ENCODE data around the gene EPHA4. TPM values are rescaled to one million over a fixed set of nuclear protein-coding genes. Genes with fewer than 3 reads are reported as not detected.
A peak's percentile ranks its signal among the peaks of the same experiment; 100 is the strongest.

The EPHA4 gene
- total RNA-seq, 2 donors from 2014 or later, result 0.73 to 5.2 TPM

- no peaks in the 10 kb centered on the region for H3K9me3 Mint-ChIP-seq
- ATAC-seq (no peak), DNase-seq (ENCODE audit: low spot score in 2 of 2) (no peak)
- H3K27ac Mint-ChIP-seq, result no peak overlapping the region
- H3K36me3 Mint-ChIP-seq, result no peaks in the 10 kb centered on the region
Measured at GRCh38 chr2:221581986-221582385, 9.9 kb upstream of the EPHA4 start.

GRCh38 chr2:221574231-221574570, 2.1 kb upstream of the EPHA4 start:
- no peaks in the 10 kb centered on the region for H3K9me3 Mint-ChIP-seq

GRCh38 chr2:221573430-221574230, 1.5 kb upstream of the EPHA4 start:
- Mint-ChIP-seq H3K36me3 (peaks cover 0 to 24% of the 10 kb centered on the region in 2 donors), H3K27ac (peak overlapping the region in 1 of 2 donors; percentile 88), H3K9me3 (no peaks in the 10 kb centered on the region)
- DNase-seq (ENCODE audit: low spot score in 2 of 2) (peak; percentile 82 to 89), ATAC-seq (peak; percentile 59 to 68)

More at GRCh38 chr2:221574231-221574570, 2.1 kb upstream of the EPHA4 start:
- DNase-seq (ENCODE audit: low spot score in 2 of 2) (no peak), ATAC-seq (no peak)
- H3K36me3 Mint-ChIP-seq, result peaks cover 0 to 20% of the 10 kb centered on the region in 2 donors
- H3K27ac Mint-ChIP-seq, result no peak overlapping the region

- Mint-ChIP-seq H3K36me3 (peaks cover 0 to 24% of the 10 kb centered on the region in 2 donors), H3K9me3 (no peaks in the 10 kb centered on the region), H3K27ac (no peak overlapping the region)
- DNase-seq (ENCODE audit: low spot score in 2 of 2) (peak in 1 of 2 donors; percentile 52), ATAC-seq (peak; percentile 44 to 45)
Measured at GRCh38 chr2:221572821-221573429, 821 bp upstream of the EPHA4 start.

- peak overlapping the region in 1 of 2 donors; percentile 68 for H3K27ac Mint-ChIP-seq
- H3K9me3 Mint-ChIP-seq, result no peaks in the 10 kb centered on the region
- DNase-seq (ENCODE audit: low spot score in 2 of 2), result peak in 1 of 2 donors; percentile 27
- peak; percentile 5 to 9 for ATAC-seq
- H3K36me3 Mint-ChIP-seq, result peaks cover 0 to 24% of the 10 kb centered on the region in 2 donors
Measured at GRCh38 chr2:221571551-221572218, 419 bp downstream of the EPHA4 start.

GRCh38 chr2:221571025-221571550, 1.0 kb downstream of the EPHA4 start:
- DNase-seq (ENCODE audit: low spot score in 2 of 2), result peak in 1 of 2 donors; percentile 9
- H3K27ac Mint-ChIP-seq, result no peak overlapping the region
- ATAC-seq, result no peak
- H3K9me3 Mint-ChIP-seq, result no peaks in the 10 kb centered on the region
- peaks cover 0 to 24% of the 10 kb centered on the region in 2 donors for H3K36me3 Mint-ChIP-seq

- Mint-ChIP-seq H3K36me3 (peaks cover 0 to 24% of the 10 kb centered on the region in 2 donors), H3K27ac (peak overlapping the region in 1 of 2 donors; percentile 17), H3K9me3 (no peaks in the 10 kb centered on the region)
- DNase-seq (ENCODE audit: low spot score in 2 of 2), result no peak
- ATAC-seq, result no peak
Measured at GRCh38 chr2:221570321-221570935, 1.7 kb downstream of the EPHA4 start.

- no peak overlapping the region for H3K27ac Mint-ChIP-seq
Measured at GRCh38 chr2:221569871-221570270, 2.2 kb downstream of the EPHA4 start.

GRCh38 chr2:221569425-221569845, 2.7 kb downstream of the EPHA4 start:
- no peaks in the 10 kb centered on the region for H3K9me3 Mint-ChIP-seq
- peaks cover 0 to 24% of the 10 kb centered on the region in 2 donors for H3K36me3 Mint-ChIP-seq
- no peak for ATAC-seq
- no peak for DNase-seq (ENCODE audit: low spot score in 2 of 2)
- no peak overlapping the region for H3K27ac Mint-ChIP-seq

More at GRCh38 chr2:221569871-221570270, 2.2 kb downstream of the EPHA4 start:
- Mint-ChIP-seq H3K36me3 (peaks cover 0 to 24% of the 10 kb centered on the region in 2 donors), H3K9me3 (no peaks in the 10 kb centered on the region)
- ATAC-seq (no peak), DNase-seq (ENCODE audit: low spot score in 2 of 2) (no peak)

GRCh38 chr2:221568299-221568698, 3.8 kb downstream of the EPHA4 start:
- H3K27ac Mint-ChIP-seq, result no peak overlapping the region
- ATAC-seq (no peak), DNase-seq (ENCODE audit: low spot score in 2 of 2) (no peak)
- H3K9me3 Mint-ChIP-seq, result no peaks in the 10 kb centered on the region
- H3K36me3 Mint-ChIP-seq, result peaks cover 0 to 25% of the 10 kb centered on the region in 2 donors

- Mint-ChIP-seq H3K27ac (no peak overlapping the region), H3K9me3 (no peaks in the 10 kb centered on the region), H3K36me3 (peaks cover 0 to 29% of the 10 kb centered on the region in 2 donors)
- ATAC-seq (no peak), DNase-seq (ENCODE audit: low spot score in 2 of 2) (no peak)
Measured at GRCh38 chr2:221567809-221568208, 4.3 kb downstream of the EPHA4 start.

GRCh38 chr2:221567231-221567760, 4.8 kb downstream of the EPHA4 start:
- ATAC-seq (no peak), DNase-seq (ENCODE audit: low spot score in 2 of 2) (no peak)
- no peak overlapping the region for H3K27ac Mint-ChIP-seq
- peaks cover 0 to 29% of the 10 kb centered on the region in 2 donors for H3K36me3 Mint-ChIP-seq
- no peaks in the 10 kb centered on the region for H3K9me3 Mint-ChIP-seq

GRCh38 chr2:221563270-221563985, 8.7 kb downstream of the EPHA4 start:
- Mint-ChIP-seq H3K9me3 (no peaks in the 10 kb centered on the region), H3K27ac (no peak overlapping the region), H3K36me3 (peaks cover 0 to 10% of the 10 kb centered on the region in 2 donors)
- DNase-seq (ENCODE audit: low spot score in 2 of 2) (no peak), ATAC-seq (no peak)

- Mint-ChIP-seq H3K9me3 (no peaks in the 10 kb centered on the region), H3K27ac (no peak overlapping the region), H3K36me3 (peaks cover 0 to 10% of the 10 kb centered on the region in 2 donors)
- ATAC-seq, result no peak
- DNase-seq (ENCODE audit: low spot score in 2 of 2), result no peak
Measured at GRCh38 chr2:221562226-221562625, 9.9 kb downstream of the EPHA4 start.

- ATAC-seq (no peak), DNase-seq (ENCODE audit: low spot score in 2 of 2) (no peak)
- no peaks in the 10 kb centered on the region for H3K9me3 Mint-ChIP-seq
- H3K27ac Mint-ChIP-seq, result no peak overlapping the region
- H3K36me3 Mint-ChIP-seq, result peaks cover 0 to 10% of the 10 kb centered on the region in 2 donors
Measured at GRCh38 chr2:221561770-221562169, 10.3 kb downstream of the EPHA4 start.

GRCh38 chr2:221559991-221560390, 12.1 kb downstream of the EPHA4 start:
- DNase-seq (ENCODE audit: low spot score in 2 of 2) (no peak), ATAC-seq (no peak)
- no peaks in the 10 kb centered on the region for H3K9me3 Mint-ChIP-seq
- no peak overlapping the region for H3K27ac Mint-ChIP-seq
- H3K36me3 Mint-ChIP-seq, result peaks cover 0 to 10% of the 10 kb centered on the region in 2 donors

Data from activated naive CD4-positive, alpha-beta T cell treated with anti-CD3 and anti-CD28 coated beads, Interleukin-2, amount 50 U/mL, for 72 hours (primary cell).